ENCODE data around the gene RASAL3.

RASAL3 gene

GRCh38 chr19:15432629-15433518 lies 31.5 kb downstream of the RASAL3 start:
- DNase-seq (peak; percentile 95), ATAC-seq (peak; percentile 85)

- DNase-seq (peak; percentile 56), ATAC-seq (no peak)
Measured at GRCh38 chr19:15432018-15432494, 32.3 kb downstream of the RASAL3 start.

GRCh38 chr19:15431396-15432017 lies 32.8 kb downstream of the RASAL3 start:
- DNase-seq (no peak), ATAC-seq (no peak)

- no peak for DNase-seq
- ATAC-seq = no peak
Measured at GRCh38 chr19:15430526-15431120, 33.7 kb downstream of the RASAL3 start.

GRCh38 chr19:15429825-15430467 lies 34.4 kb downstream of the RASAL3 start:
- no peak for ATAC-seq
- no peak for DNase-seq

GRCh38 chr19:15428956-15429824 lies 35.2 kb downstream of the RASAL3 start:
- DNase-seq (no peak), ATAC-seq (no peak)

- no peak for ATAC-seq
Measured at GRCh38 chr19:15427991-15428471, 36.3 kb downstream of the RASAL3 start.

GRCh38 chr19:15427350-15427700 lies 37.0 kb downstream of the RASAL3 start:
- ATAC-seq (no peak), DNase-seq (no peak)

More at GRCh38 chr19:15427991-15428471, 36.3 kb downstream of the RASAL3 start:
- DNase-seq = no peak

- ATAC-seq (no peak), DNase-seq (no peak)
Measured at GRCh38 chr19:15426485-15427349, 37.6 kb downstream of the RASAL3 start.

GRCh38 chr19:15425321-15425950 lies 38.9 kb downstream of the RASAL3 start:
- ATAC-seq = no peak
- DNase-seq = no peak

- ATAC-seq (no peak), DNase-seq (no peak)
Measured at GRCh38 chr19:15424692-15425272, 39.6 kb downstream of the RASAL3 start.

GRCh38 chr19:15424121-15424520 lies 40.2 kb downstream of the RASAL3 start:
- DNase-seq = no peak
- ATAC-seq = no peak

GRCh38 chr19:15423130-15423529 lies 41.2 kb downstream of the RASAL3 start:
- DNase-seq = no peak
- ATAC-seq = no peak

- DNase-seq (no peak), ATAC-seq (no peak)
Measured at GRCh38 chr19:15422296-15423075, 41.9 kb downstream of the RASAL3 start.

GRCh38 chr19:15421721-15422260 lies 42.6 kb downstream of the RASAL3 start:
- DNase-seq = no peak

GRCh38 chr19:15421136-15421695 lies 43.1 kb downstream of the RASAL3 start:
- DNase-seq = no peak
- ATAC-seq = no peak

More at GRCh38 chr19:15421721-15422260, 42.6 kb downstream of the RASAL3 start:
- ATAC-seq = no peak

GRCh38 chr19:15419413-15420025 lies 44.8 kb downstream of the RASAL3 start:
- DNase-seq (no peak), ATAC-seq (no peak)
